Putamen (tissue), 1 donor: ENCODE measurements around the gene FBXL13.
"Not testable (repeated sequence)": the region's sequence is repeated elsewhere in the genome, so short reads cannot be mapped to it uniquely, and the experiment has no call there.

ENCODE experiments used
- DNase-seq: peaks from one replicate; pipeline ENCODE4 v3.0.0-alpha.2; 2016; ENCODE audit warnings: low spot score

FBXL13 gene

GRCh38 chr7:103079836-103080235 lies 5.2 kb upstream of the FBXL13 start:
- no peak for DNase-seq

- not testable (repeated sequence) for DNase-seq
These were observed 3.6 kb upstream of the FBXL13 start for GRCh38 chr7:103078226-103078625.

GRCh38 chr7:103077318-103077717 lies 2.7 kb upstream of the FBXL13 start:
- no peak for DNase-seq

GRCh38 chr7:103076764-103077163 lies 2.2 kb upstream of the FBXL13 start:
- DNase-seq, result no peak

- DNase-seq, result peak; percentile 61
These were observed 832 bp upstream of the FBXL13 start for GRCh38 chr7:103075337-103075918.

GRCh38 chr7:103073989-103074518 lies 542 bp downstream of the FBXL13 start:
- no peak for DNase-seq

- no peak for DNase-seq
These were observed 3.6 kb downstream of the FBXL13 start for GRCh38 chr7:103071000-103071399.

- no peak for DNase-seq
These were observed 5.9 kb downstream of the FBXL13 start for GRCh38 chr7:103068414-103069403.

GRCh38 chr7:103065667-103066066 lies 8.9 kb downstream of the FBXL13 start:
- no peak for DNase-seq

- DNase-seq, result no peak
These were observed 10.7 kb downstream of the FBXL13 start for GRCh38 chr7:103063895-103064294.

GRCh38 chr7:103059471-103059870 lies 15.1 kb downstream of the FBXL13 start:
- DNase-seq, result no peak

GRCh38 chr7:103058122-103058521 lies 16.5 kb downstream of the FBXL13 start:
- no peak for DNase-seq

- not testable (repeated sequence) for DNase-seq
These were observed 18.6 kb downstream of the FBXL13 start for GRCh38 chr7:103056006-103056405.

GRCh38 chr7:103051519-103051918 lies 23.1 kb downstream of the FBXL13 start:
- DNase-seq, result no peak

GRCh38 chr7:103048833-103049232 lies 25.8 kb downstream of the FBXL13 start:
- DNase-seq, result no peak

GRCh38 chr7:103041815-103042214 lies 32.8 kb downstream of the FBXL13 start:
- not testable (repeated sequence) for DNase-seq

- DNase-seq, result not testable (repeated sequence)
These were observed 36.5 kb downstream of the FBXL13 start for GRCh38 chr7:103037823-103038739.

- DNase-seq, result no peak
These were observed 37.1 kb downstream of the FBXL13 start for GRCh38 chr7:103037476-103037822.

GRCh38 chr7:103034318-103034717 lies 40.3 kb downstream of the FBXL13 start:
- not testable (repeated sequence) for DNase-seq

- no peak for DNase-seq
These were observed 42.8 kb downstream of the FBXL13 start for GRCh38 chr7:103031781-103032180.

- no peak for DNase-seq
These were observed 43.6 kb downstream of the FBXL13 start for GRCh38 chr7:103031024-103031423.

GRCh38 chr7:103025341-103025740 lies 49.3 kb downstream of the FBXL13 start:
- no peak for DNase-seq
